ENCODE results near the gene LARGE1. TPM values are rescaled to one million over a fixed set of nuclear protein-coding genes. Genes with fewer than 3 reads are reported as not detected.
A peak's percentile ranks its signal among the peaks of the same experiment; 100 is the strongest.

Gene LARGE1
- total RNA-seq, 2 donors from 2014 or later: 29.5 to 42.1 TPM

DNA sequence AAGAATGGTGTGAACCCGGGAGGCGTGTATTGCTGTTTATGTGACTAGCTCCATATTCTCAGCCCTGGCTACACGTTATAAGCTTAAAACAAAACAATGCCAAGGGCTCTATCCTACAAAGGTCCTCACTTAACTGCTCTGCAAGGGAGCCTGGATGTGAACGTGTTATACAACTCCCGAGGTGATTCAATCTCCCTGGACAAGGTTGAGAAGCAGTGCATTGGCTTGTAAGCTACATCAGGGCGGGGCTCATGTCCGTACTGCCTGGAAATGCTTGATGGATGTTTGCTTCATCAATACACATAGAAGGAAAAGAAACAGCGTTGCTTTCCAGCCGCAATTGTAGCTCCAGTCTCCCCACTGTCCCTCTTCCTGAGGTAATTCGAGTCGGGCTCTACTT lies 605.2 kb downstream of the LARGE1 start:
- Histone ChIP-seq H3K9me3 (no peaks in the 10 kb centered on the region), H3K36me3 (no peaks in the 10 kb centered on the region), H3K4me3 (no peak overlapping the region), H3K27me3 (replicated peaks; ENCODE audit: insufficient read depth) (no peaks in the 10 kb centered on the region), H3K27ac (no peak overlapping the region), H3K4me1 (ENCODE audit: control insufficient read depth in 1 of 2, low read depth in 2 of 2) (no peaks in the 10 kb centered on the region)
- ATAC-seq (ENCODE audit: insufficient number of reproducible peaks, low FRiP score, low read depth) (no peak), DNase-seq (ENCODE audit: low spot score) (no peak)
- TF ChIP-seq CTCF (IDR thresholded peaks at IDR 0.05): no peak

GRCh38 chr22:33314316-33314715 lies 606.0 kb downstream of the LARGE1 start:
- DNase-seq (ENCODE audit: low spot score): no peak
- no peak for ATAC-seq (ENCODE audit: insufficient number of reproducible peaks, low FRiP score, low read depth)
- Histone ChIP-seq H3K36me3 (no peaks in the 10 kb centered on the region), H3K9me3 (no peaks in the 10 kb centered on the region), H3K4me1 (ENCODE audit: control insufficient read depth in 1 of 2, low read depth in 2 of 2) (no peaks in the 10 kb centered on the region), H3K27ac (no peak overlapping the region), H3K4me3 (no peak overlapping the region), H3K27me3 (replicated peaks; ENCODE audit: insufficient read depth) (no peaks in the 10 kb centered on the region)
- no peak for TF ChIP-seq CTCF (IDR thresholded peaks at IDR 0.05)

GRCh38 chr22:33303099-33303498 lies 617.2 kb downstream of the LARGE1 start:
- Histone ChIP-seq H3K4me3 (no peak overlapping the region), H3K9me3 (no peaks in the 10 kb centered on the region), H3K27ac (no peak overlapping the region), H3K27me3 (replicated peaks; ENCODE audit: insufficient read depth) (no peaks in the 10 kb centered on the region), H3K36me3 (no peaks in the 10 kb centered on the region), H3K4me1 (ENCODE audit: control insufficient read depth in 1 of 2, low read depth in 2 of 2) (peaks cover 4 to 9% of the 10 kb centered on the region in 2 donors)
- no peak for TF ChIP-seq CTCF (IDR thresholded peaks at IDR 0.05)
- DNase-seq (ENCODE audit: low spot score) (no peak), ATAC-seq (ENCODE audit: insufficient number of reproducible peaks, low FRiP score, low read depth) (no peak)

GRCh38 chr22:33302549-33302948 lies 617.7 kb downstream of the LARGE1 start:
- ATAC-seq (ENCODE audit: insufficient number of reproducible peaks, low FRiP score, low read depth) (no peak), DNase-seq (ENCODE audit: low spot score) (no peak)
- Histone ChIP-seq H3K4me1 (ENCODE audit: control insufficient read depth in 1 of 2, low read depth in 2 of 2) (peaks cover 4 to 9% of the 10 kb centered on the region in 2 donors), H3K4me3 (no peak overlapping the region), H3K9me3 (no peaks in the 10 kb centered on the region), H3K36me3 (no peaks in the 10 kb centered on the region), H3K27me3 (replicated peaks; ENCODE audit: insufficient read depth) (no peaks in the 10 kb centered on the region), H3K27ac (no peak overlapping the region)
- no peak for TF ChIP-seq CTCF (IDR thresholded peaks at IDR 0.05)

DNA sequence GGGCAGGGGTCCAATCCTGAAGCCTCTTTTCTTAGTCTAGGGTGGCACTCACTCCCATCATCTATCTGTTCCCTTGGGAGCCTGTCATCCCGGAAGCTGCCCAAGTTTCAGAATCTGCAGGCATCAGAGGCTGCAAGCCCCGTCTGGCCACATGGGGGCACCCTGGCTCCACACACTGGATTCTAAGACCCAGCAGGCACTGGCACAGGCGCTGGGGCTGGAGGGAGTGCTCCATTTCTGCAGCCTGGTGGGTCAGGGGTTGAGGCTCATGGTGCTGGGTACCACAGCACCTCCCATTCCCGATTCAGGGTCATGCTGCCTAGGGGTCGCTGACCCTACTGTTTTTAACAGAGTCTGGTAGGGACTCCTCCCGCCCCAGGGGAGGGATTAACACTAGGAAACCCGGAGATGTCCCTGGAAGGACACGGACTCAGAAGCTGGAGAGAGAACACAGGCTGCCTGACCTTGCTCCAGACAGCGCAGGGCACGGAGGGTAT lies 618.2 kb downstream of the LARGE1 start:
- Histone ChIP-seq H3K9me3 (no peaks in the 10 kb centered on the region), H3K4me1 (ENCODE audit: control insufficient read depth in 1 of 2, low read depth in 2 of 2) (peaks cover 4 to 9% of the 10 kb centered on the region in 2 donors), H3K27me3 (replicated peaks; ENCODE audit: insufficient read depth) (no peaks in the 10 kb centered on the region), H3K27ac (no peak overlapping the region), H3K4me3 (no peak overlapping the region), H3K36me3 (no peaks in the 10 kb centered on the region)
- ATAC-seq (ENCODE audit: insufficient number of reproducible peaks, low FRiP score, low read depth): no peak
- TF ChIP-seq CTCF (IDR thresholded peaks at IDR 0.05): peak; percentile 91
- DNase-seq (ENCODE audit: low spot score): peak; percentile 21
